ENCODE measurements around the gene MT1M.
"Not testable (repeated sequence)": the region's sequence is repeated elsewhere in the genome, so short reads cannot be mapped to it uniquely, and the experiment has no call there.

Gene MT1M

DNA sequence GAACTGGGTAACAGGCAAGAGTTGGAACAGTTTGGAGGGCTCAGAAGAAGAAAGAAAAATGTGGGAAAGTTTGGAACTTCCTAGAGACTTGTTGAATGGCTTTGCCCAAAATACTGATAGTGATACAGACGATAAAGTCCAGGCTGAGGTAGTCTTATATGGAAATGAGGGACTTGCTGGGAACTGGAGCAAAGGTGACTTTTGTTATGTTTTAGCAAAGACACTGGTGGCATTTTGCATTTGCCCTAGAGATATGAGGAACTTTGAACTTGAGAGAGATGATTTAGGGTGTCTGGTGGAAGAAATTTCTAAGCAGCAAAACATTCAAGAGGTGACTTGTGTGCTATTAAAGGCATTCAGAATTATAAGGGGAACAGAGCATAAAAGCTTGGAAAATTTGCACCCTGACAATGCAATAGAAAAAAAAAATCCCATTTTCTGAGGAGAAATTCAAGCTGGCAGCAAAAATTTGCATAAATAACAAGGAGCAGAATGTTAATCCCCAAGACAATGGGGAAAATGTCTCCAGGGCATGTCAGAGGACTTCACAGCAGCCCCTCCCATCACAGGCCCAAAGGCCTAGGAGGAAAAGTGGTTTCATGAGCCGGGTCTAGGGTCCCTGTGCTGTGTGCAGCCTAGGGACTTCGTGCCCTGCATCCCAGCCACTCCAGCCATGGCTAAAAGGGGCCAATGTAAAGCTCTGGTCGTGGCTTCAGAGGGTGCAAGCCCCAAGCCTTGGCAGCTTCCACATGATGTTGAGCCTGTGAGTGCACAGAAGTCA lies 10.6 kb upstream of the MT1M start:
- H3K4me3 ChIP-seq (ENCODE audit: low read depth, low read length); POLR2A ChIA-PET; H3K27ac ChIP-seq (ENCODE audit: extremely low read depth, low read depth, low read length); CTCF ChIA-PET; H3K36me3 ChIP-seq (ENCODE audit: control insufficient read depth in 2 of 2, insufficient read depth in 1 of 2, low read length in 2 of 2); H3K4me1 ChIP-seq (ENCODE audit: control insufficient read depth, insufficient read depth, low read length); H3K9me3 ChIP-seq (ENCODE audit: control insufficient read depth, insufficient read depth, low read depth, low read length): not testable (repeated sequence)
- TF ChIP-seq SCRT2 (tag by site-specific recombination; IDR thresholded peaks at IDR 0.05), result peak; percentile 40; the same call in 1 of the 2 replicates

DNA sequence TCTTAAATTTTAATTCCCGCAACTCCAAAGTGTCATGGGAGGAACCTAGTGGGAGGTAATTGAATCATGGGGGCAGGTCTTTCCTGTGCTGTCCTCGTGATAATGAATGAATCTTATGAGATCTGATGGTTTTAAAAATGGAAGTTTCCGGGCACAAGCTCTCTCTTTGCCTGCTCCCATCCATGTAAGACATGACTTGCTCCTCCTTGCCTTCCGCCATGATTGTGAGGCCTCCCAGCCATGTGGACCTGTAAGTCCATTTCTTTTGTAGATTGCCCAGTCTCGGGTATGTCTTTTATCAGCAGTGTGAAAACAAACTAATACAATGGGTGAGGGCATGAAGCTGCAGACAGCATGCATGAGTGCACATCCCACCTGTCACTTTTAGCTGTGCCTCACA lies 9.3 kb upstream of the MT1M start:
- H3K9me3 ChIP-seq (ENCODE audit: control insufficient read depth, insufficient read depth, low read depth, low read length); H3K36me3 ChIP-seq (ENCODE audit: control insufficient read depth in 2 of 2, insufficient read depth in 1 of 2, low read length in 2 of 2); H3K4me3 ChIP-seq (ENCODE audit: low read depth, low read length); H3K4me1 ChIP-seq (ENCODE audit: control insufficient read depth, insufficient read depth, low read length); H3K27ac ChIP-seq (ENCODE audit: extremely low read depth, low read depth, low read length): not testable (repeated sequence)
- CTCF ChIA-PET, result interaction anchor here (0.6 to 1.7 kb wide), 3 partner anchors 13 to 895 kb away, joined by 3 to 6 read pairs (median 3); no protein-coding TSS in a partner anchor
- POLR2A ChIA-PET, result interaction anchor here (0.6 kb wide), 1 partner anchor 204 kb away, joined by 3 read pairs; no protein-coding TSS in a partner anchor

- TF ChIP-seq YY1 (tag by site-specific recombination; IDR thresholded peaks at IDR 0.05), result no peak
- TF ChIP-seq ZNF433 (tag by site-specific recombination; IDR thresholded peaks at IDR 0.05; ENCODE audit: low read depth), result no peak
- no peak for TF ChIP-seq EGR2 (tag by site-specific recombination; IDR thresholded peaks at IDR 0.05; ENCODE audit: low read depth)
- TF ChIP-seq ZNF510 (tag by site-specific recombination; IDR thresholded peaks at IDR 0.05; ENCODE audit: insufficient replicate concordance), result no peak
- no peak for TF ChIP-seq ZBTB1 (tag by site-specific recombination; IDR thresholded peaks at IDR 0.05)
- TF ChIP-seq SALL2 (tag by site-specific recombination; IDR thresholded peaks at IDR 0.05; ENCODE audit: borderline replicate concordance), result no peak
- TF ChIP-seq ZNF621 (tag by site-specific recombination; IDR thresholded peaks at IDR 0.05), result no peak
- TF ChIP-seq ZNF830 (tag by site-specific recombination; IDR thresholded peaks at IDR 0.05; ENCODE audit: low read depth), result no peak
- TF ChIP-seq ZNF473 (tag by site-specific recombination; IDR thresholded peaks at IDR 0.05), result no peak
- TF ChIP-seq ZNF221 (tag by site-specific recombination; IDR thresholded peaks at IDR 0.05; ENCODE audit: borderline replicate concordance), result no peak
- no peak for TF ChIP-seq ZNF10 (tag by site-specific recombination; IDR thresholded peaks at IDR 0.05)
- TF ChIP-seq ZNF223 (tag by site-specific recombination; IDR thresholded peaks at IDR 0.05), result no peak
- TF ChIP-seq, protein P1, sequence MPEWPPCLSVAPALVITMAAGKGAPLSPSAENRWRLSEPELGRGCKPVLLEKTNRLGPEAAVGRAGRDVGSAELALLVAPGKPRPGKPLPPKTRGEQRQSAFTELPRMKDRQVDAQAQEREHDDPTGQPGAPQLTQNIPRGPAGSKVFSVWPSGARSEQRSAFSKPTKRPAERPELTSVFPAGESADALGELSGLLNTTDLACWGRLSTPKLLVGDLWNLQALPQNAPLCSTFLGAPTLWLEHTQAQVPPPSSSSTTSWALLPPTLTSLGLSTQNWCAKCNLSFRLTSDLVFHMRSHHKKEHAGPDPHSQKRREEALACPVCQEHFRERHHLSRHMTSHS (tag by site-specific recombination; IDR thresholded peaks at IDR 0.05), result no peak
- TF ChIP-seq ZNF747 (tag by site-specific recombination; IDR thresholded peaks at IDR 0.05), result no peak
- no peak for TF ChIP-seq REST (tag by site-specific recombination; IDR thresholded peaks at IDR 0.05)
- TF ChIP-seq ZFP69B (tag by site-specific recombination; IDR thresholded peaks at IDR 0.05), result no peak
- TF ChIP-seq ZNF140 (tag by site-specific recombination; IDR thresholded peaks at IDR 0.05), result no peak
- no peak for TF ChIP-seq ZNF530 (tag by site-specific recombination; IDR thresholded peaks at IDR 0.05; ENCODE audit: low read depth)
- H3K36me3 ChIP-seq (ENCODE audit: control insufficient read depth in 2 of 2, insufficient read depth in 1 of 2, low read length in 2 of 2), result no peaks in the 10 kb centered on the region
- no peaks in the 10 kb centered on the region for H3K9me3 ChIP-seq (ENCODE audit: control insufficient read depth, insufficient read depth, low read depth, low read length)
- POLR2A ChIA-PET, result interaction anchor here (1.0 kb wide), 1 partner anchor 15 kb away, joined by 3 read pairs; the partner anchor contains the start of gene MT2A
- no peak overlapping the region for H3K4me3 ChIP-seq (ENCODE audit: low read depth, low read length)
- H3K4me1 ChIP-seq (ENCODE audit: control insufficient read depth, insufficient read depth, low read length), result no peaks in the 10 kb centered on the region; the same call in 1 of the 2 replicates
- H3K27ac ChIP-seq (ENCODE audit: extremely low read depth, low read depth, low read length), result no peak overlapping the region
- CTCF ChIA-PET, result interaction anchor here (0.6 to 1.7 kb wide), 4 partner anchors 13 to 894 kb away, joined by 3 to 6 read pairs (median 4); no protein-coding TSS in a partner anchor
Observed at GRCh38 chr16:56623637-56624036, 8.8 kb upstream of the MT1M start.
